SU-DHL-6 (cell line): ENCODE results near the gene DBI.

Source experiments
- CTCF ChIP-seq: fragments of 200-600 bp; sonication (generic); IDR thresholded peaks from one replicate; pipeline ENCODE4 v1.5.1; 2017; ENCODE audit warnings: antibody characterized with exemption, mild to moderate bottlenecking, low read length, moderate library complexity; ENCODE audit not compliant: insufficient read depth, poor library complexity, severe bottlenecking
- EZH2phosphoT487 ChIP-seq: fragments of 200-600 bp; sonication (generic), shearing (Covaris generic); conservative IDR thresholded peaks from 2 replicates; pipeline ENCODE4 v1.6.1; 2018; ENCODE audit warnings: mild to moderate bottlenecking, antibody characterized with exemption, low read length, moderate library complexity, mixed read lengths

GRCh38 chr2:119333833-119334232, 32.9 kb upstream of the DBI start:
- no peak for TF ChIP-seq CTCF
- no peak for TF ChIP-seq EZH2phosphoT487
